ENCODE measurements around the gene DPYD.

DNA sequence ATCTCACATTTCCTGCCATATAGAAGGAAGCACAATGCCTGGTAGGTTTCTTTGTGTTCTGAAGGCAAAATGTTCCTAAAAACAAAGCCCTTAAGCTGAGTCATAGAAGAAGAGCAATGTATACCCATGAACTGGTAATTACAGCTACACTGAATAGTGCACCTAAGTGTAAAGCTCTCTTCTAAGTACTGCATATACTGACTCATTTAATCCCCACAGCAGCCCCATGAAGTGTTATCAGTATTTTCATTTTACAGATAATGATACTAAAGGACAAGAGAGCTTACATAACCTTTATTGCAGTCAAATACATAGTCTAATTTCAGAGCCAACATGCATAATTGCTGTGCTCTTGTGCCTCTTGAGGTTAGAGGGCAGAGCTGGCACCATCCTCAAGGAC, 239.9 kb downstream of the DPYD start:
- no peak for TF ChIP-seq POLR2A (IDR thresholded peaks at IDR 0.05)
- TF ChIP-seq, protein P1, sequence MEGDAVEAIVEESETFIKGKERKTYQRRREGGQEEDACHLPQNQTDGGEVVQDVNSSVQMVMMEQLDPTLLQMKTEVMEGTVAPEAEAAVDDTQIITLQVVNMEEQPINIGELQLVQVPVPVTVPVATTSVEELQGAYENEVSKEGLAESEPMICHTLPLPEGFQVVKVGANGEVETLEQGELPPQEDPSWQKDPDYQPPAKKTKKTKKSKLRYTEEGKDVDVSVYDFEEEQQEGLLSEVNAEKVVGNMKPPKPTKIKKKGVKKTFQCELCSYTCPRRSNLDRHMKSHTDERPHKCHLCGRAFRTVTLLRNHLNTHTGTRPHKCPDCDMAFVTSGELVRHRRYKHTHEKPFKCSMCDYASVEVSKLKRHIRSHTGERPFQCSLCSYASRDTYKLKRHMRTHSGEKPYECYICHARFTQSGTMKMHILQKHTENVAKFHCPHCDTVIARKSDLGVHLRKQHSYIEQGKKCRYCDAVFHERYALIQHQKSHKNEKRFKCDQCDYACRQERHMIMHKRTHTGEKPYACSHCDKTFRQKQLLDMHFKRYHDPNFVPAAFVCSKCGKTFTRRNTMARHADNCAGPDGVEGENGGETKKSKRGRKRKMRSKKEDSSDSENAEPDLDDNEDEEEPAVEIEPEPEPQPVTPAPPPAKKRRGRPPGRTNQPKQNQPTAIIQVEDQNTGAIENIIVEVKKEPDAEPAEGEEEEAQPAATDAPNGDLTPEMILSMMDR (IDR thresholded peaks at IDR 0.05), result no peak
